Colon (tissue), 2 donors: Measurements from ENCODE around the gene HES7.

ENCODE experiments used
- FAIRE-seq: peaks from 2 replicates; lab custom pipeline; 2012; peaks lifted over from hg19 to GRCh38; lab: Jason Lieb, UNC
- donor health status: control.
- donor health status: control.

The HES7 gene

GRCh38 chr17:8072729-8073461 is 51.0 kb downstream of the HES7 start:
- no peak for FAIRE-seq

- FAIRE-seq, result no peak
Measured at GRCh38 chr17:8072341-8072728, 51.6 kb downstream of the HES7 start.

GRCh38 chr17:8071496-8071895 is 52.4 kb downstream of the HES7 start:
- FAIRE-seq, result no peak
